Nephron (organoid): ENCODE measurements around the gene PIH1D1.

Experiments
- H3K27ac Mint-ChIP-seq, 3 experiments: 2 replicates each; pipeline ENCODE4 v1.8.0; 2020; ENCODE audit warnings: mixed read lengths in 3 of 3, mild to moderate bottlenecking in 2 of 3, moderate library complexity in 1 of 3
- H3K27me3 Mint-ChIP-seq: 2 replicates; pipeline ENCODE4 v1.8.0; 2021; ENCODE audit warnings: low read depth, mild to moderate bottlenecking, moderate library complexity, mixed read lengths
- H3K36me3 Mint-ChIP-seq: 2 replicates; pipeline ENCODE4 v1.8.0; 2020; ENCODE audit warnings: low read depth, mixed read lengths
- H3K4me1 Mint-ChIP-seq: 2 replicates; pipeline ENCODE4 v1.8.0; 2020; ENCODE audit warnings: mixed read lengths
- H3K4me3 Mint-ChIP-seq, 3 experiments: 2 replicates each; pipeline ENCODE4 v1.8.0; 2020; ENCODE audit warnings: mild to moderate bottlenecking in 3 of 3, mixed read lengths in 3 of 3, moderate library complexity in 2 of 3
- H3K9me3 Mint-ChIP-seq: 2 replicates; pipeline ENCODE4 v1.8.0; 2020; ENCODE audit warnings: mixed read lengths
- CTCF ChIP-seq, 3 experiments: fragments of 200-600 bp; sonication (generic); IDR thresholded peaks; one replicate each; pipeline ENCODE4 v1.5.0; 2021; ENCODE audit warnings: antibody characterized with exemption in 3 of 3; ENCODE audit not compliant: unreplicated experiment in 3 of 3

PIH1D1 gene

DNA sequence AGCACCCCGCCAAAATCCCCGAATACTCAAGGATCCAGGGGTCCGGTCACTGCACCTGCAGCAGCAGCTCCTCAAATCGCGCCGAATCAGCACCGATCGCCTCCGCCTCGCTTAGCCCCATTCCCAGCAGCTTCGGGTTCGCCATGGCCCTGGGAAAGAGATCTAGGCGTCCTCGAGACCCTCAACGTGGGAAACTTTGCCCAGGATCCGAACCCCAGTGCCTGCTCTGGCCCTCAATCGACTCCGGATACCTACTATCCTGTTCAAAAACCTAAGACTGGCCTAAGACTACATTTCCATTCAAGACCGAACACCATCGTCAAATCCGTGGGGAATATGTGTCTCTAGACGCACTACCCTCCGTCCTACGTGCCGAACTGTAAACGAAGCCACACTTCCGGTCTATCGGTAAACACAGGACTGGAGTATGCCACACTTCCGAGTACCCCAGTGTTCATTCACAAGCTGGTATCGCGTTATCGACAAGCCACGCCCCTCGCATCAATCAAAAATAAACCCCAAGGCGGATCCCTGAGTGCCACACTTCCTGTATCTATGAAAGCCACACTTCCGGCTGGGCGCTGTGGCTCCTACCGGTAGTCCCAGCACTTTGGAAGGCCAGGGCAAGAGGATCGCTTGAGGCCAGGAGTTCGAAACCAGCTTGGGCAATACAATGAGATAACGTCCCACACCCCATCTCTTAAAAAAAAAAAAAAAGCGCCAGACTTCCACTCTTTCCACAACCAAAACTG, at the start of gene PIH1D1:
TSS of gene PIH1D1 (minus strand) at position 385 of the 752 bp plus-strand sequence. CDS start at position 145, 240 bp downstream.
- peak in 1 of 3 experiments; percentile 31 for TF ChIP-seq CTCF (IDR thresholded peaks at IDR 0.05; ENCODE audit: unreplicated experiment in 3 of 3)
- Mint-ChIP-seq H3K36me3 (peaks cover 35% of the 10 kb centered on the region), H3K4me1 (peaks cover 19% of the 10 kb centered on the region), H3K9me3 (no peaks in the 10 kb centered on the region), H3K4me3 (peak within 1 kb of the TSS; percentile 95 to 99 (median 99)), H3K27me3 (no peaks in the 10 kb centered on the region), H3K27ac (peak within 1 kb of the TSS; percentile 93 to 99 (median 98))

DNA sequence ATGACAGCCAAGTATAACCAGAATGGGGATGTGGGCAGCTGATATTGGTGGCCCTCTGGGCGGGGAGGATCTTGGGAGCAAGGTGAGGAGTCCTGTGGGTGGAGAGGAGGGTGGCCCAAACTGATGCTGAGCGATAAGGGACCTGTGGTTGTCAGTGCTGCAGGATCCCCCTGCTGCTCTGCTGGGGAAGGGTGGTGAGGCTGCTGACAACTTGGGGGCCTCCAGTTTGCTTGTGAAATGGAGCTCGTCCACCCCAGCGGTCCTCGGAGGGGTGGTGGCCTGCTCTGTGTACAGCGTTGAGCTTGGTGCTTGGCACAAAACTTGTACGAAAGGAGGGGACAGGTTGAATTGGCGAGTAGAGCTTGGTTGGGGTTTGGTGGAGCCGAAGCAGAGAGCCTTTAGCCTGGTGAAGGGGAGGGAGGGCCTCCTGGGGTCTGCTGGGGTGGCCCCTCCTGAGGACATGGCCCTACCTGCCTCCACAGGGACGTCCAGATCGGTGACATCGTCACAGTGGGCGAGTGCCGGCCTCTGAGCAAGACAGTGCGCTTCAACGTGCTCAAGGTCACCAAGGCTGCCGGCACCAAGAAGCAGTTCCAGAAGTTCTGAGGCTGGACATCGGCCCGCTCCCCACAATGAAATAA, 47.5 kb upstream of the PIH1D1 start:
- TF ChIP-seq CTCF (IDR thresholded peaks at IDR 0.05; ENCODE audit: unreplicated experiment in 3 of 3), result no peak
- Mint-ChIP-seq H3K36me3 (peaks cover 24% of the 10 kb centered on the region), H3K27ac (peak overlapping the region in 2 of 3 experiments; percentile 34 to 54), H3K4me1 (peaks cover 29% of the 10 kb centered on the region), H3K4me3 (peak overlapping the region; percentile 44 to 99 (median 67)), H3K9me3 (no peaks in the 10 kb centered on the region), H3K27me3 (no peaks in the 10 kb centered on the region)

- Mint-ChIP-seq H3K4me1 (peaks cover 28% of the 10 kb centered on the region), H3K4me3 (peak overlapping the region; percentile 14 to 99 (median 98)), H3K9me3 (no peaks in the 10 kb centered on the region), H3K27me3 (no peaks in the 10 kb centered on the region), H3K27ac (peak overlapping the region in 2 of 3 experiments; percentile 34 to 54), H3K36me3 (peaks cover 24% of the 10 kb centered on the region)
- TF ChIP-seq CTCF (IDR thresholded peaks at IDR 0.05; ENCODE audit: unreplicated experiment in 3 of 3), result no peak
Observed at GRCh38 chr19:49498475-49498874, 46.9 kb upstream of the PIH1D1 start.

DNA sequence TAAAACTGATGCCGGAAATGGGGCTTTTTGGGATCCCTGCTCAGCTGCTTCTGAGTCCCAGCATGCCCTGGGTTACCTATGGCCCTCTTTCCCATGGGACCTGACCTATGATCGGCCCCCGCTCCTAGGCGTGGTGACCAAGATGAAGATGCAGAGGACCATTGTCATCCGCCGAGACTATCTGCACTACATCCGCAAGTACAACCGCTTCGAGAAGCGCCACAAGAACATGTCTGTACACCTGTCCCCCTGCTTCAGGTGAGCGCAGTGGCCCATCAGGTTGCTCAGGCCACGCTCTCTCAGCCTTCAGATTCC, 46.1 kb upstream of the PIH1D1 start:
- no peak for TF ChIP-seq CTCF (IDR thresholded peaks at IDR 0.05; ENCODE audit: unreplicated experiment in 3 of 3)
- H3K36me3 Mint-ChIP-seq, result peaks cover 28% of the 10 kb centered on the region
- peak overlapping the region; percentile 98 to 99 (median 98) for H3K4me3 Mint-ChIP-seq
- no peaks in the 10 kb centered on the region for H3K9me3 Mint-ChIP-seq
- H3K27me3 Mint-ChIP-seq, result no peaks in the 10 kb centered on the region
- peak overlapping the region in 1 of 3 experiments; percentile 95 for H3K27ac Mint-ChIP-seq
- peaks cover 21% of the 10 kb centered on the region for H3K4me1 Mint-ChIP-seq

DNA sequence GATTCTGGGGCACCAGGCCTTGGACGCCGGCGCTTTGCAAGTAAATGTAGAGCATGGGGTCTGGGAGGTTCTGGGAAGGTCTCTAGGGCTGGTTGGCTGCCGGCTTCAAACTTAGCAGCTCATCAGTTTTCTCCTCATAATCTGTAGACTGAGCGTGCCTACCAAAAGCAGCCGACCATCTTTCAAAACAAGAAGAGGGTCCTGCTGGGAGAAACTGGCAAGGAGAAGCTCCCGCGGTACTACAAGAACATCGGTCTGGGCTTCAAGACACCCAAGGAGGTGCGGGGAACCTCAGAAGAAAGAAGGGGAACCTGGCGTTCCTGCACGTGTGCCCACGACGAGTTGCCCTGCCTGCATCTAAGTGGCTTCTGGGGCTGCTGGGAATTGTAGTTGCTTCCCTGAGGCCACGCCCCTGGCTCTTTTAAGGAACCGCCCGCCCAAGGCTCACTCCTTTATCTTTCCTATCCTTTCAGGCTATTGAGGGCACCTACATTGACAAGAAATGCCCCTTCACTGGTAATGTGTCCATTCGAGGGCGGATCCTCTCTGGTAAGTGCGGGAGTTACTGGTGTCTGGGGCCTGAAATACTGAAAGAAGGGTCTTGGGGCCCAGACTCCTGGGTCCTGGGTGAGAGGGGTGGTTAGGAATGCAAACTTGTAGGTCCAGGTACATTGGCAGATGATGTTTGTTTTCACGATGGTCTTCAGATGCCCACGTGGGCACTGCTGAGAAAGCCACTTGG, 45.6 kb upstream of the PIH1D1 start:
- Mint-ChIP-seq H3K27ac (peak overlapping the region; percentile 93 to 98 (median 95)), H3K36me3 (peaks cover 34% of the 10 kb centered on the region), H3K4me1 (peaks cover 21% of the 10 kb centered on the region), H3K4me3 (peak overlapping the region; percentile 98 to 99 (median 98)), H3K27me3 (no peaks in the 10 kb centered on the region), H3K9me3 (no peaks in the 10 kb centered on the region)
- TF ChIP-seq CTCF (IDR thresholded peaks at IDR 0.05; ENCODE audit: unreplicated experiment in 3 of 3), result no peak
